Kidney (tissue), 14 donors: Measurements from ENCODE around the gene LUC7L3. TPM values are rescaled to one million over a fixed set of nuclear protein-coding genes. Genes with fewer than 3 reads are reported as not detected.

Experiments
- DNase-seq, 5 donors: peaks; one replicate each; pipeline ENCODE4 v3.0.0-alpha.2; 2013 to 2020
- FAIRE-seq: peaks from 2 replicates; lab custom pipeline; 2012; peaks lifted over from hg19 to GRCh38; lab: Jason Lieb, UNC
- H3K27ac ChIP-seq, 2 donors: one replicate each; pipeline ENCODE4 v1.7.0; 2013; ENCODE audit warnings: low read depth in 2 of 2, low read length in 2 of 2, inconsistent platforms in 1 of 2
- H3K27me3 ChIP-seq: one replicate; pipeline ENCODE4 v1.7.1; 2013; ENCODE audit warnings: low read length, inconsistent platforms; ENCODE audit not compliant: control insufficient read depth, insufficient read depth
- H3K36me3 ChIP-seq, 3 donors: one replicate each; pipeline versions ENCODE4 v1.7.0 to v1.7.1; 2013; ENCODE audit warnings: low read length in 3 of 3, control low read depth in 1 of 3, inconsistent platforms in 1 of 3; ENCODE audit not compliant: insufficient read depth in 3 of 3, control insufficient read depth in 2 of 3
- H3K4me1 ChIP-seq, 3 donors: one replicate each; pipeline versions ENCODE4 v1.7.0 to v1.7.1; 2013; ENCODE audit warnings: low read length in 3 of 3, inconsistent platforms in 1 of 3, low read depth in 1 of 3; ENCODE audit not compliant: control insufficient read depth in 2 of 3, insufficient read depth in 2 of 3
- H3K4me3 ChIP-seq, 3 donors: one replicate each; pipeline versions ENCODE4 v1.7.0 to v1.8.1; 2013; ENCODE audit warnings: low read length in 3 of 3, control low read depth in 1 of 3, inconsistent platforms in 1 of 3
- H3K9ac ChIP-seq, 3 donors: one replicate each; pipeline versions ENCODE4 v1.7.0 to v1.7.1; 2013; ENCODE audit warnings: low read length in 3 of 3, control low read depth in 1 of 3, inconsistent platforms in 1 of 3
- H3K9me3 ChIP-seq, 3 donors: one replicate each; pipeline versions ENCODE4 v1.7.0 to v1.7.1; 2013; ENCODE audit warnings: low read length in 3 of 3, control low read depth in 1 of 3, inconsistent platforms in 1 of 3; ENCODE audit not compliant: control insufficient read depth in 2 of 3, insufficient read depth in 1 of 3
- CTCF ChIP-seq: IDR thresholded peaks from 3 replicates; pipeline ENCODE4 v1.5.1; 2012; ENCODE audit warnings: mild to moderate bottlenecking, moderate library complexity, borderline replicate concordance; ENCODE audit not compliant: insufficient read depth; ENCODE audit errors: extremely low read depth
- intact Hi-C: fragments of 100-400 bp; cut with DNase I; formaldehyde crosslinking; loops from one replicate; pipeline ENCODE4 v1.11.1; 2022
- polyA plus RNA-seq: library from polyadenylated mRNA; stranded (reverse); fragments of 350-450 nt; fragmentation: Illumina TruSeq; extraction: RNeasy Lipid Tissue Mini Kit (QIAGEN cat#74804); gene quantifications from one replicate; pipeline ENCODE4 v1.2.3, GENCODE V29; 2014; ENCODE audit warnings: low read depth, low replicate concordance; ENCODE audit not compliant: insufficient read depth
- total RNA-seq: library from RNA; stranded (reverse); fragmentation: NEBNext Ultra II Directional; extraction: Animal tissue kit (Norgen Biotek cat#: 25700); gene quantifications from one replicate; pipeline ENCODE4 v1.2.1, GENCODE V29; 2021
- donor health status: control.
- donor health status: control.
- donor health status: control.
- donor health status: control.
- donor health status: control.
- donor health status: DM: yes; HTN: yes; CAD: no.
- donor health status: Normal renal cell carcinoma (clear cell type).

Gene LUC7L3
- total and polyA plus RNA-seq, 2 donors from 2014 or later: 74.3 to 91.9 TPM

GRCh38 chr17:50687200-50688066, 32.0 kb upstream of the LUC7L3 start:
- Histone ChIP-seq H3K4me3 (no peak overlapping the region), H3K9me3 (no peaks in the 10 kb centered on the region), H3K9ac (no peak overlapping the region), H3K36me3 (no peaks in the 10 kb centered on the region), H3K4me1 (peaks cover 3 to 33% (median 32%) of the 10 kb centered on the region in 3 donors), H3K27me3 (no peaks in the 10 kb centered on the region), H3K27ac (peak overlapping the region in 1 of 2 donors; percentile 63)
- intact Hi-C loops: loop anchor here (10.0 kb wide), 1 partner anchor 53 kb away; the partner anchor contains the start of gene ABCC3
- no peak for TF ChIP-seq CTCF
- FAIRE-seq (no peak), DNase-seq (peak in 3 of 5 donors; percentile 31 to 66 (median 39))

- H3K36me3 ChIP-seq: no peaks in the 10 kb centered on the region
- FAIRE-seq (no peak), DNase-seq (peak in 1 of 5 donors; percentile 35)
These were observed 31.2 kb upstream of the LUC7L3 start for GRCh38 chr17:50688245-50688644.

DNA sequence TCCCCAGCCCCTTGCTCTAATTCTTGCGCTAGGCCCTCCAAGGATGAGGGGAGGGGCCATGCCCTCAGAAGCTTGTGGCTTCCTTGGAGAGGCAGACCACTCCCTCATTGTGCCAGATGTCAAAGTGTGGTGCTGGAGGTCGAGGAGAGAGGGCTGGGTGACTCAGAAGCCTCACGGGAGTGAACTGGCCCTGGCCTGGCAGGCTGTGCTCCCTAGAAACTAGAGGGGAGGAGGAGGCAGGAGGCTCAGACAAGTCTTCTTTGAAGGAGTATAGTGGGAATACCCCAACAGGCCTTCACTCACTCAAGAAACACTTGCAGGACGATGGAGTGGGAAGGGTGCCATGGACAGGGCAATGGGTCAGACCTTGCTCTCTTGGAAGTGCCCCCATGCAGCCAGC, 30.2 kb upstream of the LUC7L3 start:
- Histone ChIP-seq H3K4me1 (peaks cover 8 to 43% (median 42%) of the 10 kb centered on the region in 3 donors), H3K4me3 (no peak overlapping the region), H3K27ac (no peak overlapping the region), H3K9ac (no peak overlapping the region), H3K36me3 (no peaks in the 10 kb centered on the region), H3K9me3 (no peaks in the 10 kb centered on the region), H3K27me3 (no peaks in the 10 kb centered on the region)
- intact Hi-C loops: loop anchor here (10.0 kb wide), 1 partner anchor 54 kb away; the partner anchor contains the start of gene ABCC3
- no peak for FAIRE-seq
- peak in 1 of 5 donors; percentile 71 for DNase-seq
- no peak for TF ChIP-seq CTCF

More at GRCh38 chr17:50688245-50688644, 31.2 kb upstream of the LUC7L3 start:
- no peak for TF ChIP-seq CTCF
- Histone ChIP-seq H3K9ac (no peak overlapping the region), H3K4me1 (peaks cover 4 to 38% (median 38%) of the 10 kb centered on the region in 3 donors), H3K27me3 (no peaks in the 10 kb centered on the region), H3K27ac (no peak overlapping the region), H3K4me3 (no peak overlapping the region), H3K9me3 (no peaks in the 10 kb centered on the region)
- intact Hi-C loops: loop anchor here (10.0 kb wide), 1 partner anchor 53 kb away; the partner anchor contains the start of gene ABCC3
